Measurements from ENCODE around the gene GTF2B.
"Not testable (repeated sequence)": the region's sequence is repeated elsewhere in the genome, so short reads cannot be mapped to it uniquely, and the experiment has no call there.

Gene GTF2B

GRCh38 chr1:88883156-88883555, 8.2 kb downstream of the GTF2B start:
- DNase-seq = no peak

DNA sequence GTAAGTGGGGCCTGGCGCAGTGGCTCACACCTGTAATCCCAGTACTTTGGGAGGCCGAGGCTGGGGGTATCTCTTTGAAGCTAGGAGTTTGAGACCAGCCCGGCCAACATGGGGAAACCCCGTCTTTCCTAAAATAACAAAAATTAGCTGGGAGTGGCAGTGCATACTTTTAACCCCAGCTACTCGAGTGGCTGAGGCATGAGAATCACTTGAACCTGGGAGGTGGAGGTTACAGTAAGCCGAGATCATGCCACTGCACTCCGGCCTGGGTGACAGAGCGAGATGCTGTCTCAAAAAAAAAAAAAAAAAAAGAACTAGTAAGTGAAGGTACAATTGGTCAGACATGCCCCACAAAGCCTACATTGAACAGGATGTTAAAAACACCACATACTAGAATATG, 10.7 kb downstream of the GTF2B start:
- not testable (repeated sequence) for DNase-seq

DNA sequence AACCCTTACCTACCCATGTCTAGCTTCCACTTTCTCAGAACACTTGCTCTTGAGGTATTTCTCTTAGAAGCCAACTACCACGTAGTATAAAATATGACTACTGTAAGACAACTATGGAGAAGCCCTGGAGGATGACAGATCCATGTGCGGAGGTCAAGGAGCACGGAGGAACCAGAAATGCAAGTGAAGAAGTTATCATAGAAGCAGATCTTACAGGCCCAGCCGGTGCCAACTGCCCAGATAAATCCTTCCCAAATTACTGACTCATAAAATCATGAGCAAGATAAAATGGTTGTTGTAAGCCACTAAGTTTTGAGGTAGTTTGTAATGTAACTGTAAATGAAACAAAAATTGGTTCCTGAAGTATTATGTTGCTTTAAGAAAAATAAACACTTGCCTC, 12.6 kb downstream of the GTF2B start:
- DNase-seq = no peak

DNA sequence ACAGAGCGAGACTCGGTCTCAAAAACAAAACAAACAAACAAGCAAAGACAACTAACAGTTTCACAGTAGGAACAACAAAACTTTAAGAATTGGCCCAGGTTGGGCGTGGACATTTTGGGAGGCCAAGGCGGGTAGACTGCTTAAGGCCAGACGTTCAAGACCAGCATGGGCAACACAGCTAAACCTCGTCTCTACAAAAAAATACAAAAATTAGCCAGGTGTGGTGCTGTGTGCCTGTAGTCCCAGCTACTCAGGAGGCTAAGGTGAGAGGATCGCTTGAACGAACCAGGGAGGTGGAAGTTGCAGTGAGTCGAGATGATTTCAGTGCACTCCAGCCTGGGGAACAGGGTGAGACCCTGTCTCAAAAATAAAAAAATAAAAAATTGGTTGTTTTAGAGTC, 13.5 kb downstream of the GTF2B start:
- DNase-seq = no peak

DNA sequence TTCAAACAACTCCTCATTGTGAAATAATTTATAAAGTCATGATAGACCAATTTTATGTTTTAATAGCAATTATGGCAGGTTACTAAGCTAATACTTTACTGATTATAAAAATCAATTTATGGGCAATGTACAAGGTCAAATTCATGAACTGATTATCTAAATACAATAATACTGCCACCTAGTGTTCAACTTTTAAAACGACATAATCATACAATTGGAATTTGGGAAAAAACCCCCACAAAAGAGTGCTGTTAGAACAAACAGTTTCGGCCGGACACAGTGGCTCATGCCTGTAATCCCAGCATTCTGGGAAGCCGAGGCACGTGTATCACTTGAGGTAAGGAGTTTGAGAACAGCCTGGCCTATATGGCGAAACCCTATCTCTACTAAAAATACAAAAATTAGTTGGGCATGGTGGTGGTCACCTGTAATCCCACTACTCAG, 14.0 kb downstream of the GTF2B start:
- peak; percentile 46 for DNase-seq

DNA sequence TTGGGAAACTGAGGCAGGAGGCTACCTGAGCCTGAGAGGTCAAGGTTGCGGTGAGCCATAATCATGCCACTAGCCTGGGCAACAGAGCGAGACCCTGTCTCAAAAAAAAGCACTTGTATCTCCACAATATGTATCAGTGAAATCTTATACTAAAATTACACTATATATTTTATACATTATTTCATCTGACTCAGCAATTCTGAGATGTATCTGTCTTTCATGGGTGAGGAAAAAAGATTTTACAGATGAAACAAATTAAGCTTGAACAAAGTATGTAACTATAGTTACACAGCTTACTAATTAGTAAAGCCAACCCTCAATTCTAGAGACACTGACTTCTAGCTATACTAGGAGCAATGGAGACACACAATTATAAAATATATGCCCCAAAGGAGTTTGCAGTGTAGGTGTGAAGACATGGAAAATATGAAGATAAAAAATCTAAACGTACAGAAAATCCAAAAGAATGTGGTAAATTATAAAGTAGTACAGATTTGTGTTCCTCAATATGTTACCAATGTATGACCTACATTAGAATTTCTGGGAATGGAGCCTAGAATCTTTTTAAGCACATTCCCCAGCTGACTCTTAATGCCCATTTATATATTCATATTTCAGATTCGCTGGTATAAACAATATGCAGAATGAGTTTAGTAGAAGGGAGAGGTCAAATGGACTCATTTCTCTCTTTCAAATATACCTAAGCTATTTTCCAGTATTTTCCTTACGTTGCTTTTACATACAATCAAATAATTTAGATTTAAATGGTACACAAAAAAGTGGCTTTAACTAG, 14.6 kb downstream of the GTF2B start:
- peak; percentile 33 for DNase-seq

DNA sequence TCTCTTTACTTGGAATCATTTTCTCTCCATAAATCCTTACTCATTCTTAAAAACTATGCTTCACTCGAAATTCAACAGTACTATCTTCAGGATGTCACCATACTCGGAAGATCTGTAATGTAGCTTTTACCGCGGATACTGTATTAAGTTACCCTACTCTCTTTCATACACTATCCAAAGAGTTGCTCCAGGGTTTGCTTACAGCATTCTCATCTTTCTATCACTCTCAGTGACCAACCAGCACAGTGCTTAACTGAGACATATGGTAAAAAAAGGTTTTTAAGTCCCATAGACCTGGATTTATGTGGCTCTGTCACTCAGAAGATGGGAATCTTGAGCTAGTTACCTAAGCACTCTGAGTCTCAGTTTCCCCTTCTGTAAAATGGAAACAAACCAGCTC, 15.8 kb downstream of the GTF2B start:
- no peak for DNase-seq

DNA sequence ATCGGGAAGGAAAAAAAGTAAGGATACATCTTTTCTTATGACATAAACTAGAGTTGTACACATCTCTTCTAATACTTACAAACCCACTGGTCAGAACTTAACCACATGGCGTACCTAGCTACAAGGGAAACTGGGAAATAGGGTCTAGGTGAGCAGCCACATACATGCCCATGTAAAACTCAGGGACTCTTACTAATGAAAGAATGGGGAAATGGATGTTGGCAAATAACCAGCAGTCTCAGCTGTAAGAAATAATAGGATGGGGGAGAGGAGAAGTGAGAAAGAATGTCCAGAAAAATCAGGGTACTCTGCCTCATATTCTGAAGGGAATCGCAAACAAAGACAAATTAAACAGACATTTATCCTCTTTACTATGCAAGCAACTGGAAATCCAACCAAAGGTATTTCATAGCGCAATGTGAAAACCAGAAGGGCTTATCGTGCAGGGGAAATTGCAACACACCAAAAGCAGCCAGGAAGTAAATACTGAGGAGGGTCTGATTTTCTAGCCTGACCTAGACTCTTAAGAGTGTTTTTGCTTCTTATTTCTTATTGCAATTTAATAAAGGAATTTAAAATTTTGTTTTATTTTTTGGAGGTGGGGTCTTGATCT, 17.5 kb downstream of the GTF2B start:
- peak; percentile 30 for DNase-seq

DNA sequence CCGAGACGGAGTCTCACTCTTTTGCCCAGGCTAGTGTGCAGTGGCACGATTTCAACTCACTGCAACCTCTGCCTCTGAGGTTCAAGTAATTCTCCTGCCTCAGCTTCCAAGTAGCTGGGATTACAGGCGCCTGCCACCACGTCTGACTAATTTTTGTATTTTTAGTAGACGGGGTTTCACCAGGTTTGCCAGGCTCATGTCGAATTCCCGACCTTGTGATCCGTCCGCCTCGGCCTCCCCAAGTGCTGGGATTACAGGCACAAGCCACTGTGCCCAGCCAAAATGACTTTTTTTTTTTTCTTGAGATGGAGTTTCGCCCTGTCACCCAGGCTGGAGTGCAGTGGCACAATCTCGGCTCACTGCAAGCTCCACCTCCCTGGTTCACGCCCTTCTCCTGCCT, 21.7 kb downstream of the GTF2B start:
- not testable (repeated sequence) for DNase-seq

- DNase-seq = peak; percentile 79
Measured at GRCh38 chr1:88867743-88868521, 23.4 kb downstream of the GTF2B start.

- no peak for DNase-seq
Measured at GRCh38 chr1:88851303-88852063, 39.9 kb downstream of the GTF2B start.

- no peak for DNase-seq
Measured at GRCh38 chr1:88847643-88848042, 43.7 kb downstream of the GTF2B start.

DNA sequence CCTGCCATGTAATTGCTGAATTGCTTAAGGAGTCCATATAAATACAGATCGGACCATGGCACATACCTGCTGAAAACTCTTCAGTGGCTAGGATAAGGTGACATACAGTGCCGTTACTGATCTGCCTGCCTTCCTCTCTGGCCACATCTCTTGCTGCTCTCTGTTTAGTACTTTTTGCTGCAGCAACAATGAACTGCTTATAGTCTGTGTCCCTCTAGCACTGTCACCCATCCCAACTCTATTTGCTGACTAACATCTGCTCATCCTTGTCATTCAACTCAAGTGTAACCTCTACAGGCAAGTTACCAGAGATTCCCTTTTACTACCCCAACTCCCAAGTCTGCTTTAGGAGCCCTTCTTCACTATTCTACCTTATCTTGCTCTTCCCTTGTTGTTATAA, 65.6 kb downstream of the GTF2B start:
- no peak for DNase-seq

DNA sequence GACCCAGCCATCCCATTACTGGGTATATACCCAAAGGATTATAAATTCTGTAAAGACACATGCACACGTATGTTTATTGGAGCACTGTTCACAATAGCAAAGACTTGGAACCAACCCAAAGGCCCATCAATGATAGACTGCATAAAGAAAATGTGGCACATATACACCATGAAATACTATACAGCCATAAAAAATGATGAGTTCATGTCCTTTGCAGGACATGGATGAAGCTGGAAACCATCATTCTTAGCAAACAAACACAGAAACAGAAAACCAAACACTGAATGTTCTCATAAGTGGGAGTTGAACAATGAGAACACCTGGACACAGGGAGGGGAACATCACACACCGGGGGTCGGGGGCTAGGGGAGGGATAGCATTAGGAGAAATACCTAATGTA, 71.7 kb downstream of the GTF2B start:
- not testable (repeated sequence) for DNase-seq

DNA sequence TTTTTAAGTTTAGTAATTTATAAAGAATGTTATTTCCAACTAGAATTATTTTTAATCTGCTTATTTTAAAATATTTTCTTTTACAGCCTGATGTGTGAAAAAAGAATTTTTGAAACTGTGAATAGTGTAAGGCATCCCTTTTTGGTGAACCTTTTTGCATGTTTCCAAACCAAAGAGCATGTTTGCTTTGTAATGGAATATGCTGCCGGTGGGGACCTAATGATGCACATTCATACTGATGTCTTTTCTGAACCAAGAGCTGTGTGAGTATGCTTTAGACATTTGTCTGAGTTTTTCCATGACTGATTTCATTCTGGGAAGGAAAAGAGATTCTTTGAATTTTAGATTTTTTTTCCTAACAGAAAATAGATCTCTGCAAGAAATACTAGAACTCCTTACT, 77.9 kb downstream of the GTF2B start:
- DNase-seq = no peak

DNA sequence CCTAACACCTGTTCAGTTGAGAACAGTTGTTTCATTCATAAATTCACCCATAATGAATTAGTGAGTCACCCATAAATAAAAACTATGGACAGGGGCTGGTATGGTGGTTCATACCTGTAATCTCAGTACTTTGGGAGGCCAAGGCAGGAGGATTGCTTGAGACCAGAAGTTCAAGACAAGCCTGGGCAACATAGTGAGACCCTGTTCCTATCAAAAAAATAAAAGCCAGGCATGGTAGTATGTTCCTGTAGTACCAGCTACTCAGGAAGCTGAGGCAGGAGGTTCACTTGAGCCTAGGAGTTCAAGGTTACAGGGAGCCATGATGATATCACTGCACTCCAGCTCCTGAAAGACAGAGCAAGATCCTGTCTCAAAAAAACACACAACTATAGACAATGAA, 79.0 kb downstream of the GTF2B start:
- DNase-seq = no peak

DNA sequence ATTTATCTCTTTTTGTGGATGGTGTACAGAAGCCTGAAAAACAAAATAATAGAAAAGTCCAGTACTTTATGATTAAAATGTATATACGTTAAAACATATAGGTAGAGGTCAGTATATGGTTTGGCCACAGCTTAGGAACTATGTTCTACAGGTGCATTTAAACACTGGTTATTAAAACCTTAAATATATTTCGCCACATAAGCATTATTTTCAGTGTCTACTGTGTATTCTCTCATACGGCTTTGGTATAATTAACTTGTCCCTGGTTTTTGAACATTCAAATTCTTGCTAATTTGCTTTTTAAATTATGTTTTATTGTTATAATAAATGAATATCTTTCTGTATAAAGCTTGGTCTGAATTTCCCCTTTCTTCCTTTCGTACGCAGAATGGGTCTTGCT, 87.9 kb downstream of the GTF2B start:
- DNase-seq = no peak

DNA sequence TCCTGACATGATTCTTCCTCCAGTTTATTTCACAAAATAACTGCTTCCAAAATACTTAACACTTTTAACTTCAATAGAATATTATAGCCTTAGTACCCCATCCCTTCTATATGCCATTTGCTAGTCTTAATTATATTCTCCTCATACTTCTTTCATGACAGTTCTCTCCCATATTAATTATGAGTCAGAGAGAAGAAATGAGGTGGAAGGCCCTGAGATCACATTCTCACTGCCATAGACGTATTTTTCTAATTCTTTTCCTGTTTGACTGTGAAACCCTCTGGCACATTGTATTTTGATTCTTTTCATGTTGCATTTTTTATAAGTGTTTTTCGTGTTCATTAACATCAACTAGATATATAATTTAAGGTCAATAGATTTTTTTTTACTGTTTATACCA, 88.4 kb downstream of the GTF2B start:
- peak; percentile 70 for DNase-seq

Data from fibroblast of upper back skin (primary cell).